HepG2 (cell line): ENCODE results near the gene CCT6A. TPM values are rescaled to one million over a fixed set of nuclear protein-coding genes. Genes with fewer than 3 reads are reported as not detected.

Source experiments
- AGO1 ChIP-seq: fragments of 200-400 bp; formaldehyde crosslinking; IDR thresholded peaks from 2 replicates; pipeline ENCODE4 v1.6.1; 2017; ENCODE audit warnings: mild to moderate bottlenecking, low read depth, low read length, moderate library complexity; ENCODE audit not compliant: poor library complexity, severe bottlenecking
- BCL6 ChIP-seq: IDR thresholded peaks from 2 replicates; pipeline ENCODE4 v1.6.1; 2016; ENCODE audit warnings: missing genetic modification reagents, missing compliant biosample characterization
- CBX5 ChIP-seq: sonication (generic); formaldehyde crosslinking; IDR thresholded peaks from 2 replicates; pipeline ENCODE4 v1.4.0; 2020; ENCODE audit warnings: missing genetic modification reagents, borderline replicate concordance
- CENPX ChIP-seq: sonication (generic); formaldehyde crosslinking; IDR thresholded peaks from 2 replicates; pipeline ENCODE4 v1.9.0; 2021; ENCODE audit warnings: mild to moderate bottlenecking, missing genetic modification reagents, moderate library complexity
- EEA1 ChIP-seq: sonication (generic); formaldehyde crosslinking; IDR thresholded peaks from 2 replicates; pipeline ENCODE4 v1.5.1; 2020; ENCODE audit warnings: mild to moderate bottlenecking, missing genetic modification reagents, borderline replicate concordance
- GATAD2A ChIP-seq: IDR thresholded peaks from 2 replicates; pipeline ENCODE4 v1.6.1; 2016
- MZF1 ChIP-seq: sonication (generic); formaldehyde crosslinking; IDR thresholded peaks from 2 replicates; pipeline ENCODE4 v1.8.1; 2023; ENCODE audit warnings: mild to moderate bottlenecking, missing genetic modification reagents, borderline replicate concordance
- NFYC ChIP-seq: IDR thresholded peaks from 2 replicates; pipeline ENCODE4 v1.6.1; 2016; ENCODE audit warnings: missing genetic modification reagents, missing compliant biosample characterization
- PHF8 ChIP-seq: sonication (generic); formaldehyde crosslinking; IDR thresholded peaks from 2 replicates; pipeline ENCODE4 v1.5.0; 2020; ENCODE audit warnings: missing genetic modification reagents
- RARG ChIP-seq: sonication (generic); formaldehyde crosslinking; IDR thresholded peaks from 2 replicates; pipeline ENCODE4 v1.4.0; 2020; ENCODE audit warnings: low read depth, mild to moderate bottlenecking, missing genetic modification reagents
- REL ChIP-seq: sonication (generic); formaldehyde crosslinking; conservative IDR thresholded peaks from 2 replicates; pipeline ENCODE4 v1.8.0; 2022; ENCODE audit warnings: mild to moderate bottlenecking, missing genetic modification reagents, moderate library complexity
- SAFB2 ChIP-seq: sonication (generic); formaldehyde crosslinking; IDR thresholded peaks from 2 replicates; pipeline ENCODE4 v1.5.1; 2020; ENCODE audit warnings: missing genetic modification reagents, low read depth, mild to moderate bottlenecking, borderline replicate concordance
- SMC3 ChIP-seq: IDR thresholded peaks from 2 replicates; pipeline ENCODE4 v1.6.1; 2011; ENCODE audit warnings: low read length, improper control_type of control experiment
- STAG1 ChIP-seq: sonication (generic); formaldehyde crosslinking; IDR thresholded peaks from 2 replicates; pipeline ENCODE4 v1.4.0; 2020; ENCODE audit warnings: missing genetic modification reagents
- TFDP1 ChIP-seq: IDR thresholded peaks from 2 replicates; pipeline ENCODE4 v1.6.1; 2016; ENCODE audit warnings: missing compliant biosample characterization, missing genetic modification reagents, borderline replicate concordance
- THRA ChIP-seq: sonication (generic); formaldehyde crosslinking; IDR thresholded peaks from 2 replicates; pipeline ENCODE4 v1.4.0; 2020; ENCODE audit warnings: missing genetic modification reagents, borderline replicate concordance
- TMF1 ChIP-seq: sonication (generic); formaldehyde crosslinking; IDR thresholded peaks from 2 replicates; pipeline ENCODE4 v1.8.1; 2022; ENCODE audit warnings: low read depth, missing genetic modification reagents
- YY1 ChIP-seq: IDR thresholded peaks from 2 replicates; pipeline ENCODE4 v1.6.1; 2011; ENCODE audit warnings: low read length, low read depth, moderate library complexity, mild to moderate bottlenecking; ENCODE audit not compliant: insufficient read depth, insufficient replicate concordance
- ZBTB8A ChIP-seq: sonication (generic); formaldehyde crosslinking; IDR thresholded peaks from 2 replicates; pipeline ENCODE4 v1.4.0; 2020; ENCODE audit warnings: mild to moderate bottlenecking, low read depth, missing genetic modification reagents, borderline replicate concordance
- ZNF224 ChIP-seq: sonication (generic); formaldehyde crosslinking; IDR thresholded peaks from 2 replicates; pipeline ENCODE4 v1.5.0; 2020; ENCODE audit warnings: mild to moderate bottlenecking, missing genetic modification reagents
- ZNF460 ChIP-seq: sonication (generic); formaldehyde crosslinking; IDR thresholded peaks from 2 replicates; pipeline ENCODE4 v1.5.1; 2020; ENCODE audit warnings: missing genetic modification reagents, mild to moderate bottlenecking, borderline replicate concordance
- ZNF607 ChIP-seq: sonication (generic); formaldehyde crosslinking; IDR thresholded peaks from 2 replicates; pipeline ENCODE4 v1.5.1; 2020; ENCODE audit warnings: missing genetic modification reagents, mild to moderate bottlenecking, borderline replicate concordance
- ZNF619 ChIP-seq: sonication (generic); formaldehyde crosslinking; IDR thresholded peaks from 2 replicates; pipeline ENCODE4 v1.4.0; 2020; ENCODE audit warnings: mild to moderate bottlenecking, missing genetic modification reagents
- ZNF775 ChIP-seq: sonication (generic); formaldehyde crosslinking; IDR thresholded peaks from 2 replicates; pipeline ENCODE4 v1.4.0; 2020; ENCODE audit warnings: missing genetic modification reagents, mild to moderate bottlenecking, moderate library complexity, borderline replicate concordance
- ZSCAN21 ChIP-seq: sonication (generic); formaldehyde crosslinking; IDR thresholded peaks from 2 replicates; pipeline ENCODE4 v1.8.0; 2022; ENCODE audit warnings: mild to moderate bottlenecking, missing genetic modification reagents, moderate library complexity, borderline replicate concordance
- polyA plus RNA-seq, 8 experiments: library from polyadenylated mRNA; depleted of rRNA in 3 of 8; stranded (reverse) in 7 of 8; unstranded in 1 of 8; fragments of >200 nt; fragmentation: Illumina TruSeq in 4 of 8; extraction: Trizol in 4 of 8; gene quantifications; 2 replicates each; pipeline versions ENCODE4 v1.2.1 to v1.2.3, GENCODE V29; 2011 to 2016; ENCODE audit warnings: low read depth in 4 of 8, missing spikeins in 1 of 8, mixed read lengths in 1 of 8; ENCODE audit not compliant: insufficient read depth in 1 of 8
- total RNA-seq, 5 experiments: library from RNA; depleted of rRNA; stranded (reverse); fragments of >200 nt; fragmentation: Illumina TruSeq; extraction: Trizol; gene quantifications; 2 replicates each; pipeline ENCODE4 v1.2.3, GENCODE V29; 2016; ENCODE audit warnings: low read depth in 1 of 5
- TF ChIP-seq, protein P1 (sequence below): fragments of 450-650 bp; IDR thresholded peaks from 2 replicates; pipeline ENCODE4 v1.6.1; 2017

CCT6A gene
- total and polyA plus RNA-seq, 2 of the 13 experiments (the other 11 are each of a cell fraction or from before 2014, with no cell fraction given), result 219 to 292 TPM

- peak; percentile 99 for TF ChIP-seq TFDP1
- peak; percentile 73; the same call in 1 of the 2 replicates for TF ChIP-seq ZSCAN21
- TF ChIP-seq BCL6 (CRISPR knock-in tag), result no peak
- TF ChIP-seq, protein P1, sequence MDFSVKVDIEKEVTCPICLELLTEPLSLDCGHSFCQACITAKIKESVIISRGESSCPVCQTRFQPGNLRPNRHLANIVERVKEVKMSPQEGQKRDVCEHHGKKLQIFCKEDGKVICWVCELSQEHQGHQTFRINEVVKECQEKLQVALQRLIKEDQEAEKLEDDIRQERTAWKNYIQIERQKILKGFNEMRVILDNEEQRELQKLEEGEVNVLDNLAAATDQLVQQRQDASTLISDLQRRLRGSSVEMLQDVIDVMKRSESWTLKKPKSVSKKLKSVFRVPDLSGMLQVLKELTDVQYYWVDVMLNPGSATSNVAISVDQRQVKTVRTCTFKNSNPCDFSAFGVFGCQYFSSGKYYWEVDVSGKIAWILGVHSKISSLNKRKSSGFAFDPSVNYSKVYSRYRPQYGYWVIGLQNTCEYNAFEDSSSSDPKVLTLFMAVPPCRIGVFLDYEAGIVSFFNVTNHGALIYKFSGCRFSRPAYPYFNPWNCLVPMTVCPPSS, result no peak
- peak; percentile 55; the same call in 1 of the 2 replicates for TF ChIP-seq ZNF619
- TF ChIP-seq EEA1, result no peak
- 0 out of 2 replicates have a peak, but pooled peaks have one; percentile 74 for TF ChIP-seq ZNF224 (CRISPR knock-in tag)
- TF ChIP-seq CBX5 (CRISPR knock-in tag), result peak; percentile 67; the same call in 1 of the 2 replicates
- TF ChIP-seq SMC3, result no peak
- peak; percentile 90 for TF ChIP-seq PHF8 (CRISPR knock-in tag)
- TF ChIP-seq GATAD2A (CRISPR knock-in tag), result peak; percentile 59
- TF ChIP-seq TMF1 (CRISPR knock-in tag), result no peak
- no peak for TF ChIP-seq ZNF775 (CRISPR knock-in tag)
- peak; percentile 42 for TF ChIP-seq YY1
- no peak for TF ChIP-seq CENPX
- peak; percentile 44; the same call in 1 of the 2 replicates for TF ChIP-seq SAFB2
- peak; percentile 9; the same call in 1 of the 2 replicates for TF ChIP-seq STAG1 (CRISPR knock-in tag)
- TF ChIP-seq ZNF460, result no peak; the same call in 1 of the 2 replicates
- TF ChIP-seq ZNF607, result 0 out of 2 replicates have a peak, but pooled peaks have one; percentile 34
- TF ChIP-seq ZBTB8A, result no peak
- TF ChIP-seq MZF1 (CRISPR knock-in tag), result no peak
- peak; percentile 96 for TF ChIP-seq NFYC
- TF ChIP-seq THRA (CRISPR knock-in tag), result peak; percentile 50; the same call in 1 of the 2 replicates
- 0 out of 2 replicates have a peak, but pooled peaks have one; percentile 60 for TF ChIP-seq RARG (CRISPR knock-in tag)
- TF ChIP-seq AGO1, result no peak
- 0 out of 2 replicates have a peak, but pooled peaks have one; percentile 71 for TF ChIP-seq REL (CRISPR knock-in tag)
Measured at GRCh38 chr7:56106108-56107073, 54.8 kb downstream of the CCT6A start, which contains the start of gene CHCHD2 (continued).
